ENCODE results near the gene UXS1. TPM values are rescaled to one million over a fixed set of nuclear protein-coding genes. Genes with fewer than 3 reads are reported as not detected.

The UXS1 gene
- total RNA-seq, 1 experiment from 2014 or later, result 46.3 TPM

DNA sequence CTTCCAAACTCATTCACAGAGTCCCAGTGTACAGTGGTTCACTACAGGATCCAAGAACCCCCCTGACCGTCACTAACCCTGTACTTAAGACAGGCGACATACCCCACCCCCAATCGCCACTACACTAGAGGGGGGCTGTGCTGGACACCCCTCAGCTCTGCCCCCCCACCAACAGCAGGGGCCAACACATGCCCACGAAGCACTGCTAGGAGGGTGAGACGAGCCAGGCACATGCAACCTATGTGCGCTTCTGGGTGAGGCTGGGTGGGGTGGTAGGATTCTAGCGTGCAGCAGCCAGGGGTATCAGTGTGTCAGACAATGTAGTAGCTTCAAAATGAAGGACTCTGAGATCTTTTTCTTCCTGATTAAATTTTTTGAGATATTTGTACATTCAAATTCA lies 67.8 kb downstream of the UXS1 start:
- no peak overlapping the region for H3K4me3 Mint-ChIP-seq
- H4K91ac ChIP-seq (ENCODE audit: insufficient read length, low read depth, low read length), result no peak overlapping the region
- no peaks in the 10 kb centered on the region; the same call in 1 of the 2 replicates for H3K79me2 ChIP-seq (ENCODE audit: insufficient read depth, low read length)
- H3K27ac Mint-ChIP-seq, result no peak overlapping the region; a peak in 1 of 7 replicates
- no peak overlapping the region for H4K5ac ChIP-seq (ENCODE audit: insufficient read length, low read depth, low read length)
- H3K9ac ChIP-seq (ENCODE audit: extremely low read depth, insufficient read length, low read length), result no peak overlapping the region
- H3K23ac ChIP-seq (ENCODE audit: insufficient read length, low read depth, low read length), result no peak overlapping the region
- no peaks in the 10 kb centered on the region for H3K9me3 Mint-ChIP-seq
- no peak overlapping the region for H3K27ac ChIP-seq (ENCODE audit: insufficient read length, low read depth, low read length)
- H4K20me1 ChIP-seq (ENCODE audit: control insufficient read depth, insufficient read depth, insufficient read length), result no peaks in the 10 kb centered on the region
- H3K27me3 ChIP-seq (ENCODE audit: insufficient read depth, low read length), result no peaks in the 10 kb centered on the region
- H3K4ac ChIP-seq (ENCODE audit: low read depth, low read length), result no peak overlapping the region
- H2BK15ac ChIP-seq (ENCODE audit: low read depth, low read length), result no peak overlapping the region
- H3K4me1 ChIP-seq (ENCODE audit: insufficient read depth, low read length), result peaks cover 4% of the 10 kb centered on the region
- H3K27me3 Mint-ChIP-seq (ENCODE audit: low read depth), result no peaks in the 10 kb centered on the region
- H3K14ac ChIP-seq (ENCODE audit: insufficient read depth, low read length), result no peak overlapping the region
- no peak overlapping the region for H3K56ac ChIP-seq (ENCODE audit: insufficient read length, low read depth, low read length)
- no CpG with 5 or more reads among the region's 7 CpGs for WGBS (ENCODE audit: extremely low coverage, insufficient read length, low lambda C conversion rate)
- H2AFZ ChIP-seq (ENCODE audit: low read length), result no peak overlapping the region
- no peak overlapping the region for H2BK20ac ChIP-seq (ENCODE audit: low read depth, low read length, poor library complexity, severe bottlenecking)
- H3K79me1 ChIP-seq (ENCODE audit: insufficient read depth, low read depth, low read length, poor library complexity, severe bottlenecking), result peaks cover 6% of the 10 kb centered on the region
- DNase-seq, result no peak
- TF ChIP-seq, protein P1, sequence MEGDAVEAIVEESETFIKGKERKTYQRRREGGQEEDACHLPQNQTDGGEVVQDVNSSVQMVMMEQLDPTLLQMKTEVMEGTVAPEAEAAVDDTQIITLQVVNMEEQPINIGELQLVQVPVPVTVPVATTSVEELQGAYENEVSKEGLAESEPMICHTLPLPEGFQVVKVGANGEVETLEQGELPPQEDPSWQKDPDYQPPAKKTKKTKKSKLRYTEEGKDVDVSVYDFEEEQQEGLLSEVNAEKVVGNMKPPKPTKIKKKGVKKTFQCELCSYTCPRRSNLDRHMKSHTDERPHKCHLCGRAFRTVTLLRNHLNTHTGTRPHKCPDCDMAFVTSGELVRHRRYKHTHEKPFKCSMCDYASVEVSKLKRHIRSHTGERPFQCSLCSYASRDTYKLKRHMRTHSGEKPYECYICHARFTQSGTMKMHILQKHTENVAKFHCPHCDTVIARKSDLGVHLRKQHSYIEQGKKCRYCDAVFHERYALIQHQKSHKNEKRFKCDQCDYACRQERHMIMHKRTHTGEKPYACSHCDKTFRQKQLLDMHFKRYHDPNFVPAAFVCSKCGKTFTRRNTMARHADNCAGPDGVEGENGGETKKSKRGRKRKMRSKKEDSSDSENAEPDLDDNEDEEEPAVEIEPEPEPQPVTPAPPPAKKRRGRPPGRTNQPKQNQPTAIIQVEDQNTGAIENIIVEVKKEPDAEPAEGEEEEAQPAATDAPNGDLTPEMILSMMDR (conservative IDR thresholded peaks at IDR 0.05), result no peak
- no peak overlapping the region for H2BK12ac ChIP-seq (ENCODE audit: insufficient read length, low read depth, low read length)
- H3T11ph ChIP-seq (ENCODE audit: low read length), result no peak overlapping the region
- H4K8ac ChIP-seq (replicated peaks; ENCODE audit: insufficient read length, low read depth, low read length), result no peak overlapping the region
- H3K18ac ChIP-seq (ENCODE audit: insufficient read length, low read depth, low read length), result no peak overlapping the region
- no peak overlapping the region for H2BK5ac ChIP-seq (ENCODE audit: insufficient read length, low read length)
- peaks cover 11 to 13% of the 10 kb centered on the region in 2 experiments for H3K4me1 Mint-ChIP-seq
- no peak overlapping the region for H2AK5ac ChIP-seq (ENCODE audit: insufficient read length, low read length)
- H3K9me3 ChIP-seq (ENCODE audit: control insufficient read depth, low read depth, low read length), result no peaks in the 10 kb centered on the region
- H3K36me3 Mint-ChIP-seq (ENCODE audit: insufficient read depth in 1 of 3, low read depth in 3 of 3), result peaks cover 16 to 61% (median 46%) of the 10 kb centered on the region in 3 experiments; a peak in 6 of 7 replicates
- H2BK120ac ChIP-seq (ENCODE audit: low read depth, low read length, poor library complexity, severe bottlenecking), result no peak overlapping the region
- no peak overlapping the region for H3K4me2 ChIP-seq (ENCODE audit: insufficient read depth, insufficient read length, low read length)
- H3K23me2 ChIP-seq (ENCODE audit: insufficient read length, low read depth, low read length, poor library complexity, severe bottlenecking), result peaks cover 2% of the 10 kb centered on the region
